SK-N-MC (cell line): ENCODE data around the gene HNRNPR.

Experiments
- DNase-seq: peaks from one replicate; pipeline ENCODE4 v3.0.0-alpha.2; 2011; ENCODE audit warnings: low read depth, low spot score
- H3K27ac ChIP-seq: fragments of 200-600 bp; sonication (generic); 2 replicates; pipeline ENCODE4 v1.5.1; 2016; ENCODE audit warnings: mixed run types
- H3K36me3 ChIP-seq: fragments of 200-600 bp; sonication (generic); 2 replicates; pipeline ENCODE4 v1.6.1; 2017; ENCODE audit warnings: antibody characterized with exemption, low read length, mixed read lengths; ENCODE audit not compliant: insufficient read depth
- H3K4me3 ChIP-seq: fragments of 200-600 bp; sonication (generic); 2 replicates; pipeline ENCODE4 v1.5.1; 2016
- H3K9ac ChIP-seq: fragments of 200-600 bp; sonication (generic); 2 replicates; pipeline ENCODE4 v1.8.0; 2017; ENCODE audit warnings: mixed run types, mixed read lengths; ENCODE audit not compliant: insufficient read length
- H3K9me3 ChIP-seq: fragments of 200-600 bp; sonication (generic); 2 replicates; pipeline ENCODE4 v1.6.1; 2017; ENCODE audit warnings: low read depth, mild to moderate bottlenecking, antibody characterized with exemption, low read length, moderate library complexity, mixed read lengths
- EZH2 ChIP-seq: fragments of 200-600 bp; sonication (generic); IDR thresholded peaks from one replicate; pipeline ENCODE4 v1.6.1; 2017; ENCODE audit warnings: antibody characterized with exemption
- FOXP2 ChIP-seq: optimal IDR thresholded peaks from 2 replicates; pipeline ENCODE3; 2011; ENCODE audit warnings: mild to moderate bottlenecking, moderate library complexity; ENCODE audit not compliant: insufficient read depth; ENCODE audit errors: extremely low read length, control extremely low read depth
- POLR2AphosphoS5 ChIP-seq: IDR thresholded peaks from 2 replicates; pipeline ENCODE4 v1.6.1; 2012; ENCODE audit warnings: mild to moderate bottlenecking, low read depth, low read length, borderline replicate concordance

The HNRNPR gene

GRCh38 chr1:23304140-23304620 is 39.9 kb downstream of the HNRNPR start:
- H3K9ac ChIP-seq, result no peak overlapping the region
- DNase-seq, result no peak
- H3K9me3 ChIP-seq, result no peaks in the 10 kb centered on the region
- H3K27ac ChIP-seq, result peak overlapping the region; percentile 12; the same call in 1 of the 2 replicates
- no peak overlapping the region for H3K4me3 ChIP-seq
- peaks cover 95% of the 10 kb centered on the region for H3K36me3 ChIP-seq
- TF ChIP-seq FOXP2 (no peak), POLR2AphosphoS5 (no peak), EZH2 (no peak)

- H3K36me3 ChIP-seq, result peaks cover 95% of the 10 kb centered on the region
Observed at GRCh38 chr1:23303524-23303923, 40.6 kb downstream of the HNRNPR start.

GRCh38 chr1:23296931-23297330 is 47.2 kb downstream of the HNRNPR start:
- no peak overlapping the region for H3K27ac ChIP-seq
- H3K9me3 ChIP-seq, result no peaks in the 10 kb centered on the region
- no peak for TF ChIP-seq EZH2
- no peak for TF ChIP-seq POLR2AphosphoS5
- TF ChIP-seq FOXP2, result no peak
- no peak for DNase-seq
- H3K9ac ChIP-seq, result no peak overlapping the region
- H3K4me3 ChIP-seq, result no peak overlapping the region
- H3K36me3 ChIP-seq, result peaks cover 78% of the 10 kb centered on the region

More at GRCh38 chr1:23303524-23303923, 40.6 kb downstream of the HNRNPR start:
- Histone ChIP-seq H3K9ac (no peak overlapping the region), H3K27ac (peak overlapping the region; percentile 12; the same call in 1 of the 2 replicates), H3K9me3 (no peaks in the 10 kb centered on the region), H3K4me3 (no peak overlapping the region)
- no peak for DNase-seq
- TF ChIP-seq POLR2AphosphoS5, result no peak

GRCh38 chr1:23291706-23292105 is 52.4 kb downstream of the HNRNPR start:
- Histone ChIP-seq H3K27ac (0 out of 2 replicates have a peak overlapping the region, but pooled peaks have one; percentile 33), H3K4me3 (no peak overlapping the region), H3K9me3 (no peaks in the 10 kb centered on the region), H3K36me3 (peaks cover 71% of the 10 kb centered on the region), H3K9ac (no peak overlapping the region)
- DNase-seq, result no peak
- TF ChIP-seq EZH2 (no peak), FOXP2 (no peak), POLR2AphosphoS5 (no peak)

GRCh38 chr1:23290836-23291565 is 53.1 kb downstream of the HNRNPR start:
- Histone ChIP-seq H3K27ac (0 out of 2 replicates have a peak overlapping the region, but pooled peaks have one; percentile 16), H3K36me3 (peaks cover 72% of the 10 kb centered on the region), H3K9ac (no peak overlapping the region), H3K4me3 (no peak overlapping the region), H3K9me3 (no peaks in the 10 kb centered on the region)
- no peak for DNase-seq
- no peak for TF ChIP-seq EZH2

- Histone ChIP-seq H3K27ac (no peak overlapping the region), H3K9me3 (no peaks in the 10 kb centered on the region), H3K9ac (no peak overlapping the region), H3K4me3 (no peak overlapping the region), H3K36me3 (peaks cover 75% of the 10 kb centered on the region)
- DNase-seq, result no peak
- TF ChIP-seq POLR2AphosphoS5 (no peak), EZH2 (no peak), FOXP2 (no peak)
Observed at GRCh38 chr1:23288671-23289070, 55.4 kb downstream of the HNRNPR start.

GRCh38 chr1:23288201-23288600 is 55.9 kb downstream of the HNRNPR start:
- no peak for DNase-seq
- Histone ChIP-seq H3K4me3 (no peak overlapping the region), H3K36me3 (peaks cover 80% of the 10 kb centered on the region), H3K27ac (no peak overlapping the region), H3K9me3 (no peaks in the 10 kb centered on the region), H3K9ac (no peak overlapping the region)
- no peak for TF ChIP-seq FOXP2
- no peak for TF ChIP-seq POLR2AphosphoS5
- TF ChIP-seq EZH2, result no peak

GRCh38 chr1:23286401-23286800 is 57.7 kb downstream of the HNRNPR start:
- Histone ChIP-seq H3K9me3 (no peaks in the 10 kb centered on the region), H3K36me3 (peaks cover 91% of the 10 kb centered on the region), H3K27ac (no peak overlapping the region), H3K9ac (no peak overlapping the region), H3K4me3 (no peak overlapping the region)
- no peak for DNase-seq
- TF ChIP-seq POLR2AphosphoS5, result no peak
- no peak for TF ChIP-seq EZH2
- no peak for TF ChIP-seq FOXP2

- H3K27ac ChIP-seq, result no peak overlapping the region
Observed at GRCh38 chr1:23283667-23284602, 60.1 kb downstream of the HNRNPR start.

More at GRCh38 chr1:23283667-23284602, 60.1 kb downstream of the HNRNPR start:
- no peak for DNase-seq
- TF ChIP-seq FOXP2 (no peak), POLR2AphosphoS5 (no peak), EZH2 (no peak)
- H3K36me3 ChIP-seq, result peaks cover 96% of the 10 kb centered on the region
- H3K9ac ChIP-seq, result no peak overlapping the region
- H3K4me3 ChIP-seq, result no peak overlapping the region
- H3K9me3 ChIP-seq, result no peaks in the 10 kb centered on the region
